ENCODE data around the gene TMCC2.

GRCh38 chr1:205224736-205225135, 3.0 kb upstream of the TMCC2 start:
- no peak for TF ChIP-seq CTCF (conservative IDR thresholded peaks at IDR 0.05; ENCODE audit: low read depth, low read length)
- no peak for TF ChIP-seq MAZ (IDR thresholded peaks at IDR 0.05; ENCODE audit: borderline replicate concordance, low read depth, low read length)
- TF ChIP-seq ELK1 (IDR thresholded peaks at IDR 0.05; ENCODE audit: borderline replicate concordance, low read depth, low read length), result no peak
- no peak for TF ChIP-seq POLR2A (IDR thresholded peaks at IDR 0.05; ENCODE audit: low read depth, low read length)
- TF ChIP-seq NFE2L2 (IDR thresholded peaks at IDR 0.05; ENCODE audit: low read depth, low read length), result no peak
- no peak for TF ChIP-seq SMC3 (IDR thresholded peaks at IDR 0.05; ENCODE audit: low read depth, low read length)
